ENCODE data around the gene CST3.

DNA sequence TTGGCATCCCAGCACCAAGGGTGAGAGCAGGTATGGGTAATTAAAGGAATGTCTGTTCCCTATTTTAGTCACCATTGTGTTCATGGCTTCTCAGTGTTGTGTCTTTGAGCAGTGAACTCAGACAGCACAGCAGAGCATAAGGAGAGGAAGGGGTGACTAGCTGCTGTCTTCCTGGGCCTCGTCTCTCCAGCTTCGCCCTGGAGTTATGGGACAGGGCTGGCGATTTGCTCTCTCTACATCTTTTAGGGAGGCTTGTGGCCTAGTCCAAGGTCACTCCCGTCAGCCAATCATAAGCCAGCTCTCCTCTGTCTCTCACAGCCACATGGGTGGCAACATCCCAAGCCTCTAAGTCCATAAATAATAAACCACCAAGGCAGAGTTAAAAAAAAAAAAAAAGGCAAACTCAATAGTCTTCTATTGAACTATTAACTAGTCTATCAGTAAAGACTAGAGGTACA lies 7.3 kb downstream of the CST3 start:
- TF ChIP-seq, protein P1, sequence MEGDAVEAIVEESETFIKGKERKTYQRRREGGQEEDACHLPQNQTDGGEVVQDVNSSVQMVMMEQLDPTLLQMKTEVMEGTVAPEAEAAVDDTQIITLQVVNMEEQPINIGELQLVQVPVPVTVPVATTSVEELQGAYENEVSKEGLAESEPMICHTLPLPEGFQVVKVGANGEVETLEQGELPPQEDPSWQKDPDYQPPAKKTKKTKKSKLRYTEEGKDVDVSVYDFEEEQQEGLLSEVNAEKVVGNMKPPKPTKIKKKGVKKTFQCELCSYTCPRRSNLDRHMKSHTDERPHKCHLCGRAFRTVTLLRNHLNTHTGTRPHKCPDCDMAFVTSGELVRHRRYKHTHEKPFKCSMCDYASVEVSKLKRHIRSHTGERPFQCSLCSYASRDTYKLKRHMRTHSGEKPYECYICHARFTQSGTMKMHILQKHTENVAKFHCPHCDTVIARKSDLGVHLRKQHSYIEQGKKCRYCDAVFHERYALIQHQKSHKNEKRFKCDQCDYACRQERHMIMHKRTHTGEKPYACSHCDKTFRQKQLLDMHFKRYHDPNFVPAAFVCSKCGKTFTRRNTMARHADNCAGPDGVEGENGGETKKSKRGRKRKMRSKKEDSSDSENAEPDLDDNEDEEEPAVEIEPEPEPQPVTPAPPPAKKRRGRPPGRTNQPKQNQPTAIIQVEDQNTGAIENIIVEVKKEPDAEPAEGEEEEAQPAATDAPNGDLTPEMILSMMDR (tag by site-specific recombination; IDR thresholded peaks at IDR 0.05) = no peak
- TF ChIP-seq YY1 (tag by site-specific recombination; IDR thresholded peaks at IDR 0.05) = no peak
- TF ChIP-seq ZNF366 (tag by site-specific recombination; conservative IDR thresholded peaks at IDR 0.05) = no peak
- no peak for TF ChIP-seq ZNF10 (tag by site-specific recombination; IDR thresholded peaks at IDR 0.05)
- TF ChIP-seq ZNF830 (tag by site-specific recombination; IDR thresholded peaks at IDR 0.05; ENCODE audit: low read depth) = no peak
- TF ChIP-seq, protein P2, sequence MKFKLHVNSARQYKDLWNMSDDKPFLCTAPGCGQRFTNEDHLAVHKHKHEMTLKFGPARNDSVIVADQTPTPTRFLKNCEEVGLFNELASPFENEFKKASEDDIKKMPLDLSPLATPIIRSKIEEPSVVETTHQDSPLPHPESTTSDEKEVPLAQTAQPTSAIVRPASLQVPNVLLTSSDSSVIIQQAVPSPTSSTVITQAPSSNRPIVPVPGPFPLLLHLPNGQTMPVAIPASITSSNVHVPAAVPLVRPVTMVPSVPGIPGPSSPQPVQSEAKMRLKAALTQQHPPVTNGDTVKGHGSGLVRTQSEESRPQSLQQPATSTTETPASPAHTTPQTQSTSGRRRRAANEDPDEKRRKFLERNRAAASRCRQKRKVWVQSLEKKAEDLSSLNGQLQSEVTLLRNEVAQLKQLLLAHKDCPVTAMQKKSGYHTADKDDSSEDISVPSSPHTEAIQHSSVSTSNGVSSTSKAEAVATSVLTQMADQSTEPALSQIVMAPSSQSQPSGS (tag by site-specific recombination; IDR thresholded peaks at IDR 0.05; ENCODE audit: low read depth) = no peak
- no peak for TF ChIP-seq ZNF274 (IDR thresholded peaks at IDR 0.05; ENCODE audit: low read length)
- TF ChIP-seq ZNF274 (tag by site-specific recombination; IDR thresholded peaks at IDR 0.05; ENCODE audit: borderline replicate concordance) = no peak
- no peak for TF ChIP-seq ZNF184 (tag by site-specific recombination; IDR thresholded peaks at IDR 0.05)
- no peak for TF ChIP-seq PRDM10 (tag by site-specific recombination; IDR thresholded peaks at IDR 0.05)
- no peak for TF ChIP-seq ZNF791 (tag by site-specific recombination; IDR thresholded peaks at IDR 0.05)
- TF ChIP-seq ZNF350 (tag by site-specific recombination; IDR thresholded peaks at IDR 0.05) = no peak
- TF ChIP-seq ZNF513 (tag by site-specific recombination; IDR thresholded peaks at IDR 0.05) = no peak
- no peak for TF ChIP-seq PATZ1 (tag by site-specific recombination; IDR thresholded peaks at IDR 0.05)
- TF ChIP-seq ZNF416 (tag by site-specific recombination; IDR thresholded peaks at IDR 0.05) = no peak
